Peyer's patch (tissue), 4 donors: ENCODE data around the gene CMPK1.

ENCODE experiments used
- POLR2A ChIP-seq, 2 donors: fragments of 450-650 bp; IDR thresholded peaks; one replicate each; pipeline ENCODE4 v1.5.1; 2017; ENCODE audit warnings: antibody characterized with exemption in 2 of 2, mild to moderate bottlenecking in 2 of 2, moderate library complexity in 2 of 2
- TF ChIP-seq, protein P1 (sequence below), 6 experiments: fragments of 450-650 bp in 4 of 6; fragments of 200-600 bp in 2 of 6; sonication (generic) in 1 of 6; IDR thresholded peaks; one replicate each; pipeline ENCODE4 v1.5.1; 2017 to 2019; ENCODE audit warnings: antibody characterized with exemption in 6 of 6, mild to moderate bottlenecking in 3 of 6, moderate library complexity in 1 of 6

DNA sequence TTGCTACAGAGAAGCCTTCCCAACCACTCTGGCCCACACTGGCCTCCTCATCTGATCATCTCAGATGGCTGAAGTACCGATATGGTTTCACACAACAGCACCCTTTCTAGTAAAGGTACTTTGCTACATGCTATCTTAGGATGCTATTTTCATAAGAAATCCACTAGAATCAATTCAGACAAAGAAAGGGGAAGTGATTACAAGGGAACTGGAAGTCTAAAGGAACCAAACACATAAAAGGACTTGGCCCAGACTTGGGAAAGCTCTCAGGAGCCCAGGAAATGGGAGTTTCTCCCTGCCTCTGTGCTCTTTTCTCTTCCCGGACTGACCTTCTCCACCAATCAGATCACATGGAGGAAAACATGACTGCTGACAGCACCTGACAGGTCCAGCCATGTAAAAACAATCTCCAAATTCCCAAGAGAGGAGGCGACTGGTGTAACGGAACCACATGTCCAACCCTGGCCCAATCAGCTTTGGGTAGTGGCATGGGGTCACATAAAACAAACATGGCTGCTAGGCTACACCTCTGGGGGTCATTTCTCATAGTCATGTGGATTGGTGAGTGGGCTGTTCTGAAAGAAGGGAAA, 69.8 kb downstream of the CMPK1 start:
- TF ChIP-seq, protein P1, sequence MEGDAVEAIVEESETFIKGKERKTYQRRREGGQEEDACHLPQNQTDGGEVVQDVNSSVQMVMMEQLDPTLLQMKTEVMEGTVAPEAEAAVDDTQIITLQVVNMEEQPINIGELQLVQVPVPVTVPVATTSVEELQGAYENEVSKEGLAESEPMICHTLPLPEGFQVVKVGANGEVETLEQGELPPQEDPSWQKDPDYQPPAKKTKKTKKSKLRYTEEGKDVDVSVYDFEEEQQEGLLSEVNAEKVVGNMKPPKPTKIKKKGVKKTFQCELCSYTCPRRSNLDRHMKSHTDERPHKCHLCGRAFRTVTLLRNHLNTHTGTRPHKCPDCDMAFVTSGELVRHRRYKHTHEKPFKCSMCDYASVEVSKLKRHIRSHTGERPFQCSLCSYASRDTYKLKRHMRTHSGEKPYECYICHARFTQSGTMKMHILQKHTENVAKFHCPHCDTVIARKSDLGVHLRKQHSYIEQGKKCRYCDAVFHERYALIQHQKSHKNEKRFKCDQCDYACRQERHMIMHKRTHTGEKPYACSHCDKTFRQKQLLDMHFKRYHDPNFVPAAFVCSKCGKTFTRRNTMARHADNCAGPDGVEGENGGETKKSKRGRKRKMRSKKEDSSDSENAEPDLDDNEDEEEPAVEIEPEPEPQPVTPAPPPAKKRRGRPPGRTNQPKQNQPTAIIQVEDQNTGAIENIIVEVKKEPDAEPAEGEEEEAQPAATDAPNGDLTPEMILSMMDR (IDR thresholded peaks at IDR 0.05), result no peak
- no peak for TF ChIP-seq POLR2A (IDR thresholded peaks at IDR 0.05)
